OCI-LY1 (cell line): ENCODE data around the gene CENPW.

ENCODE experiments used
- H2AFZ ChIP-seq: fragments of 200-600 bp; sonication (generic), shearing (Covaris generic); 2 replicates; pipeline ENCODE4 v1.6.0; 2014; ENCODE audit warnings: antibody characterized with exemption, mild to moderate bottlenecking, low read length
- H3F3A ChIP-seq: fragments of 200-600 bp; sonication (generic), shearing (Covaris generic); 2 replicates; pipeline ENCODE4 v1.6.0; 2014; ENCODE audit warnings: mild to moderate bottlenecking, antibody characterized with exemption, low read length, moderate library complexity; ENCODE audit not compliant: insufficient read depth
- H3K27ac ChIP-seq: fragments of 200-600 bp; sonication (generic); 2 replicates; pipeline ENCODE4 v1.5.1; 2014; ENCODE audit warnings: low read length, mixed run types, mild to moderate bottlenecking, low read depth; ENCODE audit not compliant: poor library complexity, severe bottlenecking
- H3K27me3 ChIP-seq: fragments of 200-600 bp; sonication (generic); 2 replicates; pipeline ENCODE4 v1.6.0; 2014; ENCODE audit warnings: antibody characterized with exemption, mild to moderate bottlenecking, low read length, moderate library complexity; ENCODE audit not compliant: insufficient read depth
- H3K36me3 ChIP-seq: fragments of 200-600 bp; sonication (generic); 2 replicates; pipeline ENCODE4 v1.6.1; 2014; ENCODE audit warnings: mild to moderate bottlenecking, antibody characterized with exemption, low read length, moderate library complexity, mixed read lengths; ENCODE audit not compliant: insufficient read depth
- H3K4me1 ChIP-seq: fragments of 200-600 bp; sonication (generic); 2 replicates; pipeline ENCODE4 v1.5.1; 2014; ENCODE audit warnings: mild to moderate bottlenecking, low read length, moderate library complexity; ENCODE audit not compliant: insufficient read depth, severe bottlenecking
- H3K4me2 ChIP-seq: fragments of 200-600 bp; sonication (generic), shearing (Covaris generic); 2 replicates; pipeline ENCODE4 v1.6.1; 2014; ENCODE audit warnings: low read length
- H3K4me3 ChIP-seq: fragments of 200-600 bp; sonication (generic); 2 replicates; pipeline ENCODE4 v1.5.1; 2014; ENCODE audit warnings: low read length, low read depth, mild to moderate bottlenecking, mixed read lengths; ENCODE audit not compliant: poor library complexity, severe bottlenecking
- H3K79me2 ChIP-seq: fragments of 200-600 bp; shearing (Covaris generic); 2 replicates; pipeline ENCODE4 v1.6.1; 2016; ENCODE audit warnings: mixed run types, low read length, mixed read lengths; ENCODE audit not compliant: insufficient read depth
- H3K9ac ChIP-seq: fragments of 200-600 bp; sonication (generic), shearing (Covaris generic); 2 replicates; pipeline ENCODE4 v1.6.1; 2014; ENCODE audit warnings: mild to moderate bottlenecking, low read length, mixed read lengths
- H3K9me2 ChIP-seq: fragments of 200-600 bp; sonication (generic), shearing (Covaris generic); 2 replicates; pipeline ENCODE4 v1.6.1; 2014; ENCODE audit warnings: low read depth, mild to moderate bottlenecking, low read length, mixed read lengths
- H3K9me3 ChIP-seq: fragments of 200-600 bp; shearing (Covaris generic); 2 replicates; pipeline ENCODE4 v1.6.1; 2014; ENCODE audit warnings: low read length, mixed read lengths
- H4K20me1 ChIP-seq: fragments of 200-600 bp; sonication (generic), shearing (Covaris generic); 2 replicates; pipeline ENCODE4 v1.6.0; 2016; ENCODE audit warnings: mild to moderate bottlenecking, low read length; ENCODE audit not compliant: insufficient read depth
- EZH2 ChIP-seq: fragments of 200-600 bp; sonication (generic), shearing (Covaris generic); IDR thresholded peaks from 2 replicates; pipeline ENCODE4 v1.8.0; 2017; ENCODE audit warnings: borderline replicate concordance, mixed run types, mild to moderate bottlenecking, antibody characterized with exemption, low read length, moderate library complexity, mixed read lengths
- TF ChIP-seq, protein P1 (sequence below): fragments of 200-600 bp; sonication (generic), shearing (Covaris generic); IDR thresholded peaks from 2 replicates; pipeline ENCODE4 v1.5.1; 2017; ENCODE audit warnings: mild to moderate bottlenecking, antibody characterized with exemption, low read length, moderate library complexity, mixed read lengths

The CENPW gene

GRCh38 chr6:126352514-126352913 lies 12.6 kb downstream of the CENPW start:
- Histone ChIP-seq H3K36me3 (peaks cover 11% of the 10 kb centered on the region), H3F3A (no peaks in the 10 kb centered on the region), H3K27me3 (no peaks in the 10 kb centered on the region), H3K4me3 (no peak overlapping the region), H3K27ac (no peak overlapping the region), H3K9me3 (peaks cover 10% of the 10 kb centered on the region; the same call in 1 of the 2 replicates), H3K4me2 (no peak overlapping the region), H2AFZ (no peak overlapping the region), H3K9me2 (no peaks in the 10 kb centered on the region), H4K20me1 (no peaks in the 10 kb centered on the region), H3K4me1 (no peaks in the 10 kb centered on the region), H3K79me2 (no peaks in the 10 kb centered on the region), H3K9ac (no peak overlapping the region)
- TF ChIP-seq, protein P1, sequence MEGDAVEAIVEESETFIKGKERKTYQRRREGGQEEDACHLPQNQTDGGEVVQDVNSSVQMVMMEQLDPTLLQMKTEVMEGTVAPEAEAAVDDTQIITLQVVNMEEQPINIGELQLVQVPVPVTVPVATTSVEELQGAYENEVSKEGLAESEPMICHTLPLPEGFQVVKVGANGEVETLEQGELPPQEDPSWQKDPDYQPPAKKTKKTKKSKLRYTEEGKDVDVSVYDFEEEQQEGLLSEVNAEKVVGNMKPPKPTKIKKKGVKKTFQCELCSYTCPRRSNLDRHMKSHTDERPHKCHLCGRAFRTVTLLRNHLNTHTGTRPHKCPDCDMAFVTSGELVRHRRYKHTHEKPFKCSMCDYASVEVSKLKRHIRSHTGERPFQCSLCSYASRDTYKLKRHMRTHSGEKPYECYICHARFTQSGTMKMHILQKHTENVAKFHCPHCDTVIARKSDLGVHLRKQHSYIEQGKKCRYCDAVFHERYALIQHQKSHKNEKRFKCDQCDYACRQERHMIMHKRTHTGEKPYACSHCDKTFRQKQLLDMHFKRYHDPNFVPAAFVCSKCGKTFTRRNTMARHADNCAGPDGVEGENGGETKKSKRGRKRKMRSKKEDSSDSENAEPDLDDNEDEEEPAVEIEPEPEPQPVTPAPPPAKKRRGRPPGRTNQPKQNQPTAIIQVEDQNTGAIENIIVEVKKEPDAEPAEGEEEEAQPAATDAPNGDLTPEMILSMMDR, result no peak
- no peak for TF ChIP-seq EZH2

- Histone ChIP-seq H3K9ac (no peak overlapping the region), H3K9me2 (no peaks in the 10 kb centered on the region), H3K4me3 (no peak overlapping the region), H3K79me2 (no peaks in the 10 kb centered on the region), H2AFZ (no peak overlapping the region), H3K27me3 (no peaks in the 10 kb centered on the region), H4K20me1 (no peaks in the 10 kb centered on the region), H3K4me2 (no peak overlapping the region), H3K36me3 (no peaks in the 10 kb centered on the region), H3F3A (no peaks in the 10 kb centered on the region), H3K27ac (no peak overlapping the region), H3K9me3 (peaks cover 10% of the 10 kb centered on the region; the same call in 1 of the 2 replicates), H3K4me1 (no peaks in the 10 kb centered on the region)
- TF ChIP-seq, protein P1, result no peak
- TF ChIP-seq EZH2, result no peak
Observed at GRCh38 chr6:126356526-126356925, 16.6 kb downstream of the CENPW start.

- Histone ChIP-seq H3K4me2 (no peak overlapping the region), H3K27ac (no peak overlapping the region), H4K20me1 (no peaks in the 10 kb centered on the region), H3K9ac (no peak overlapping the region), H2AFZ (no peak overlapping the region), H3K36me3 (no peaks in the 10 kb centered on the region), H3K79me2 (no peaks in the 10 kb centered on the region), H3K4me1 (no peaks in the 10 kb centered on the region), H3K9me3 (peaks cover 10% of the 10 kb centered on the region; the same call in 1 of the 2 replicates), H3K9me2 (no peaks in the 10 kb centered on the region), H3K27me3 (no peaks in the 10 kb centered on the region), H3F3A (no peaks in the 10 kb centered on the region), H3K4me3 (no peak overlapping the region)
- TF ChIP-seq EZH2, result no peak
- TF ChIP-seq, protein P1, result no peak
Observed at GRCh38 chr6:126359936-126360537, 20.1 kb downstream of the CENPW start.
